Spleen (tissue), 7 donors: ENCODE data around the gene TAOK3.

Experiments used
- POLR2A ChIP-seq, 3 donors: fragments of 450-650 bp; IDR thresholded peaks; one replicate each; pipeline ENCODE4 v1.5.1; 2017; ENCODE audit warnings: antibody characterized with exemption in 3 of 3, mild to moderate bottlenecking in 1 of 3
- POLR2AphosphoS5 ChIP-seq, 3 donors: sonication (generic); formaldehyde crosslinking; IDR thresholded peaks; one replicate each; pipeline ENCODE4 v1.5.1; 2017; ENCODE audit warnings: antibody characterized with exemption in 3 of 3
- TF ChIP-seq, protein P1 (sequence below), 11 experiments: fragments of 200-600 bp in 7 of 11; fragments of 450-650 bp in 4 of 11; sonication (generic) in 4 of 11; IDR thresholded peaks in 8 of 11; conservative IDR thresholded peaks in 3 of 11; 1 replicate in 7 of 11; 2 replicates in 4 of 11; pipeline versions ENCODE4 v1.4.0 to v1.8.0; 2016 to 2021; ENCODE audit warnings: antibody characterized with exemption in 11 of 11, inconsistent platforms in 4 of 11, mild to moderate bottlenecking in 1 of 11
- donor health status: DM: no; HTN: no; CAD: no; lungs with moderate emphysema.
- donor health status: DM: no; HTN: no; CAD: no.
- donor health status: DM: no; HTN: no; CAD: no.

DNA sequence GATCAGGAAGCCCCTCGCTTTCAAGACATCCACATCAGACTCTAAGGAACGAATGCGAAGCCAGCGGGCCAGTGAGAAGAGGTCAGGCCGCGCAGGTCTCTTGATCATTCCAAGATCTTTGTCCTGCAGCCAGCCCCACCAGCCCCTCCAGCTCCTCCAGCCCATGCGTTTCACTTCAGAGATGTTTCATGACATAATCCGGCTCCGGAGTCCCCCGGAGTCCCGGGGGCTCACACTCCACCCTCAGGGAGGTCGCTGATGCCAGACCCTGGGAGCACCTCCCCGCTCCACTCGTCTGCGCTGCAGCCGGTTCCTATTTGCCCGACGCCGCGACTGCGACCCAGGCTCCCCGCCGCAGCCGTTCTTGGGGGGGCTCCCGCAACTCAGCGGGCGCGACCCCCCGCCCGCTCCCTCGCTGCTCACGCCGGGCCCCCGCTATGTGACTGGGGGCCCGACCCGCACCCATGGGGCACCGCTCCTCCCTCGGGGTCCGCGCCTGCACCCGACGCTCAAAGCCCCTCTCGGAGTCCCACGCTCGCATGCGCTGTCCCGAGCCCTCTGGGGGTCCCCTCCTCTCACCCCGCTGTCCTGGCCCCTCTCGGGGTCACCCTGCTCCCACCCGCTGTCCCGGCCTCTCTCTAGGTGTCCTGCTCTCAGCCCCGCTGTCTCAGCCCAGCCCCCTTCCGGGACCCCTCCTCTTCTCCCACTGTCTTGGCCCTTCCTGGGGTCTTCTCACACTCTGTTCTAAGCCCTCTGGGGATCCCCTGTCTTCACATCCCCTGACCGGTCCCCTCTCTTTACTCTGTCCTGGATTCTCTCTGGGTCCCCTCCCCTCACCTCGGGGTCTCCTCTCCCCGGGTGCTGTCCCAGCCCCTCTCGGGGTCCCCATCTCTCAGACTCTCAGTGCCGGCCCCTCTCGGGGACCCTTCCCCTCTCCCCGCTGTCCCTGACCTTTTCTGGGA lies 1.1 kb downstream of the TAOK3 start:
- TF ChIP-seq POLR2AphosphoS5 (IDR thresholded peaks at IDR 0.05) (peak in 1 of 3 donors; percentile 29), POLR2A (IDR thresholded peaks at IDR 0.05) (no peak)
- TF ChIP-seq, protein P1, sequence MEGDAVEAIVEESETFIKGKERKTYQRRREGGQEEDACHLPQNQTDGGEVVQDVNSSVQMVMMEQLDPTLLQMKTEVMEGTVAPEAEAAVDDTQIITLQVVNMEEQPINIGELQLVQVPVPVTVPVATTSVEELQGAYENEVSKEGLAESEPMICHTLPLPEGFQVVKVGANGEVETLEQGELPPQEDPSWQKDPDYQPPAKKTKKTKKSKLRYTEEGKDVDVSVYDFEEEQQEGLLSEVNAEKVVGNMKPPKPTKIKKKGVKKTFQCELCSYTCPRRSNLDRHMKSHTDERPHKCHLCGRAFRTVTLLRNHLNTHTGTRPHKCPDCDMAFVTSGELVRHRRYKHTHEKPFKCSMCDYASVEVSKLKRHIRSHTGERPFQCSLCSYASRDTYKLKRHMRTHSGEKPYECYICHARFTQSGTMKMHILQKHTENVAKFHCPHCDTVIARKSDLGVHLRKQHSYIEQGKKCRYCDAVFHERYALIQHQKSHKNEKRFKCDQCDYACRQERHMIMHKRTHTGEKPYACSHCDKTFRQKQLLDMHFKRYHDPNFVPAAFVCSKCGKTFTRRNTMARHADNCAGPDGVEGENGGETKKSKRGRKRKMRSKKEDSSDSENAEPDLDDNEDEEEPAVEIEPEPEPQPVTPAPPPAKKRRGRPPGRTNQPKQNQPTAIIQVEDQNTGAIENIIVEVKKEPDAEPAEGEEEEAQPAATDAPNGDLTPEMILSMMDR (IDR thresholded peaks at IDR 0.05 in 8 of 11, conservative IDR thresholded peaks at IDR 0.05 in 3 of 11): no peak
